DOHH2 (cell line): Measurements from ENCODE around the gene CABYR.

ENCODE experiments used
- EZH2phosphoT487 ChIP-seq: fragments of 200-600 bp; sonication (generic); IDR thresholded peaks from 2 replicates; pipeline ENCODE4 v1.6.1; 2017; ENCODE audit warnings: borderline replicate concordance, mild to moderate bottlenecking, antibody characterized with exemption, low read length, moderate library complexity, mixed read lengths
- TF ChIP-seq, protein P1 (sequence below): fragments of 200-600 bp; sonication (generic); IDR thresholded peaks from one replicate; pipeline ENCODE4 v1.5.1; 2014; ENCODE audit warnings: antibody characterized with exemption, mild to moderate bottlenecking, low read depth, low read length; ENCODE audit not compliant: poor library complexity, severe bottlenecking

DNA sequence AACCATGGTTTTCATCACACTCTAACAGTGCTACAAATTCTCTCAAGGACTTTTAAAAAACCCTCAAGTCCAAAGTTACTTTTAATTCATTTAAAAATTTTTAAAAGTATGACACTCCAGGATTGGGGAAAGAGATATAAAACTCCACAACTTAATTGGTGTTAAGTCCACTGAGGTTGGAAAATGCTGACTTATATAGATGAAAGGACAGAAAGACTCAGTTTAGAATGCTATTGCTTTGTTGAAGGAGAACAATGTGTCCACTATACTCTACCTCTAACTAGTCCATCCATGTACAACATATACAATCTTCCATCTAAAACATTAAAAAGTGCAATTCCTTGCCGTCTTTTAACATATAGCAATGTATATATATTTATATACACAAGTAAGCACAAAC lies 41.2 kb downstream of the CABYR start:
- TF ChIP-seq, protein P1, sequence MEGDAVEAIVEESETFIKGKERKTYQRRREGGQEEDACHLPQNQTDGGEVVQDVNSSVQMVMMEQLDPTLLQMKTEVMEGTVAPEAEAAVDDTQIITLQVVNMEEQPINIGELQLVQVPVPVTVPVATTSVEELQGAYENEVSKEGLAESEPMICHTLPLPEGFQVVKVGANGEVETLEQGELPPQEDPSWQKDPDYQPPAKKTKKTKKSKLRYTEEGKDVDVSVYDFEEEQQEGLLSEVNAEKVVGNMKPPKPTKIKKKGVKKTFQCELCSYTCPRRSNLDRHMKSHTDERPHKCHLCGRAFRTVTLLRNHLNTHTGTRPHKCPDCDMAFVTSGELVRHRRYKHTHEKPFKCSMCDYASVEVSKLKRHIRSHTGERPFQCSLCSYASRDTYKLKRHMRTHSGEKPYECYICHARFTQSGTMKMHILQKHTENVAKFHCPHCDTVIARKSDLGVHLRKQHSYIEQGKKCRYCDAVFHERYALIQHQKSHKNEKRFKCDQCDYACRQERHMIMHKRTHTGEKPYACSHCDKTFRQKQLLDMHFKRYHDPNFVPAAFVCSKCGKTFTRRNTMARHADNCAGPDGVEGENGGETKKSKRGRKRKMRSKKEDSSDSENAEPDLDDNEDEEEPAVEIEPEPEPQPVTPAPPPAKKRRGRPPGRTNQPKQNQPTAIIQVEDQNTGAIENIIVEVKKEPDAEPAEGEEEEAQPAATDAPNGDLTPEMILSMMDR = no peak
- no peak for TF ChIP-seq EZH2phosphoT487
